HCT116 (cell line): Measurements from ENCODE around the gene MEIOB. TPM values are rescaled to one million over a fixed set of nuclear protein-coding genes. Genes with fewer than 3 reads are reported as not detected.

ENCODE experiments used
- ATAC-seq: fragments of 200-7000 bp; cut with Tn5 transposase; 2 replicates; pipeline ENCODE4 v1.9.1; 2020; ENCODE audit warnings: mild to moderate bottlenecking, moderate library complexity
- BruUV-seq: library from RNA; stranded (reverse); fragments of 400-500 nt; replicated peaks from 2 replicates; lab custom pipeline; 2021; lab: Mats Ljungman, UMichigan
- CTCF ChIA-PET: fragments of 300-600 bp; sonication (Branson Sonifier 250); formaldehyde crosslinking; loops from one replicate; lab custom pipeline; 2021; ENCODE audit warnings: antibody characterized with exemption; lab: Charles Lee
- POLR2A ChIA-PET: fragments of 300-600, 350-600 bp; sonication (Branson Sonifier 250); formaldehyde crosslinking; loops from one replicate; lab custom pipeline; 2021; ENCODE audit warnings: antibody characterized with exemption; lab: Charles Lee
- RAD21 ChIA-PET, 2 experiments: fragments of 300-600 bp; sonication (Branson Sonifier 250); formaldehyde crosslinking; loops; one replicate each; lab custom pipeline; 2023; ENCODE audit warnings: low total read pairs in 2 of 2; ENCODE audit not compliant: uncharacterized antibody in 2 of 2, unreplicated experiment in 2 of 2, low non-redundant PET in 1 of 2; lab: Charles Lee
- DNase-seq: peaks from one replicate; pipeline ENCODE4 v3.0.0-alpha.2; 2010; ENCODE audit warnings: low read depth, low spot score
- H2AFZ ChIP-seq: fragments of 200-600 bp; shearing (Covaris generic), sonication (generic); 2 replicates; pipeline ENCODE4 v1.6.1; 2017; ENCODE audit warnings: low read depth, mixed run types, mixed read lengths, antibody characterized with exemption, low read length; ENCODE audit not compliant: poor library complexity, severe bottlenecking
- H3K27ac ChIP-seq: 2 replicates; pipeline ENCODE4 v1.5.1; 2012; ENCODE audit warnings: low read depth, low read length
- H3K27me3 ChIP-seq: fragments of 200-600 bp; sonication (generic); 2 replicates; pipeline ENCODE4 v1.6.1; 2016; ENCODE audit warnings: mixed run types, low read length, mixed read lengths; ENCODE audit not compliant: insufficient read depth
- H3K36me3 ChIP-seq, 2 experiments: fragments of 200-500 bp in 1 of 2; fragments of 200-600 bp in 1 of 2; sonication (Bioruptor generic) in 1 of 2; sonication (generic) in 1 of 2; 2 replicates each; pipeline versions ENCODE4 v1.5.1 to v1.6.1; 2014 to 2016; ENCODE audit warnings: low read length in 2 of 2, inconsistent platforms in 1 of 2, mixed read lengths in 1 of 2, mixed run types in 1 of 2; ENCODE audit not compliant: insufficient read depth in 2 of 2, control insufficient read depth in 1 of 2
- H3K4me1 ChIP-seq, 2 experiments: fragments of 200-600 bp in 1 of 2; sonication (generic) in 1 of 2; 2 replicates each; pipeline versions ENCODE4 v1.5.1 to v1.6.1; 2012 to 2017; ENCODE audit warnings: low read length in 2 of 2, inconsistent platforms in 1 of 2, mild to moderate bottlenecking in 1 of 2, mixed read lengths in 1 of 2, mixed run types in 1 of 2, moderate library complexity in 1 of 2; ENCODE audit not compliant: insufficient read depth in 2 of 2, control insufficient read depth in 1 of 2
- H3K4me2 ChIP-seq: fragments of 200-600 bp; sonication (generic); 2 replicates; pipeline ENCODE4 v1.6.1; 2017; ENCODE audit warnings: mixed run types, low read length, mixed read lengths
- H3K4me3 ChIP-seq, 2 experiments: fragments of 200-600 bp in 1 of 2; sonication (generic) in 1 of 2; replicated peaks in 1 of 2; 2 replicates each; pipeline ENCODE4 v1.5.1; 2011 to 2016; ENCODE audit warnings: low read length in 2 of 2, control low read depth in 1 of 2, low read depth in 1 of 2, mild to moderate bottlenecking in 1 of 2, mixed read lengths in 1 of 2, mixed run types in 1 of 2
- H3K79me2 ChIP-seq: fragments of 200-600 bp; sonication (generic); 2 replicates; pipeline ENCODE4 v1.6.1; 2017; ENCODE audit warnings: mild to moderate bottlenecking, mixed run types, low read length, moderate library complexity, mixed read lengths; ENCODE audit not compliant: insufficient read depth
- H3K9ac ChIP-seq: fragments of 200-600 bp; sonication (generic); 2 replicates; pipeline ENCODE4 v1.6.1; 2016; ENCODE audit warnings: low read length, mixed read lengths
- H3K9me2 ChIP-seq: fragments of 200-600 bp; sonication (generic), shearing (Covaris generic); 2 replicates; pipeline ENCODE4 v1.6.1; 2017; ENCODE audit warnings: mixed run types, mild to moderate bottlenecking, moderate library complexity; ENCODE audit not compliant: insufficient read depth
- H3K9me3 ChIP-seq, 2 experiments: fragments of 200-500 bp in 1 of 2; fragments of 200-600 bp in 1 of 2; sonication (Bioruptor generic) in 1 of 2; sonication (generic) in 1 of 2; 2 replicates each; pipeline ENCODE4 v1.6.1; 2014 to 2017; ENCODE audit warnings: low read length in 2 of 2, mixed read lengths in 2 of 2, inconsistent platforms in 1 of 2, low read depth in 1 of 2, mild to moderate bottlenecking in 1 of 2, mixed run types in 1 of 2, moderate library complexity in 1 of 2; ENCODE audit not compliant: control insufficient read depth in 1 of 2, insufficient read depth in 1 of 2
- H4K20me1 ChIP-seq: fragments of 200-600 bp; sonication (generic), shearing (Covaris generic); 2 replicates; pipeline ENCODE4 v1.6.1; 2017; ENCODE audit warnings: mixed run types, mild to moderate bottlenecking, moderate library complexity; ENCODE audit not compliant: insufficient read depth
- ATF3 ChIP-seq: IDR thresholded peaks from 2 replicates; pipeline ENCODE4 v1.6.1; 2012
- CBX3 ChIP-seq: IDR thresholded peaks from 2 replicates; pipeline ENCODE4 v1.6.1; 2012; ENCODE audit warnings: low read depth
- EGR1 ChIP-seq: IDR thresholded peaks from 2 replicates; pipeline ENCODE4 v1.6.1; 2012; ENCODE audit warnings: low read depth
- ELF1 ChIP-seq: IDR thresholded peaks from 2 replicates; pipeline ENCODE4 v1.6.1; 2012; ENCODE audit warnings: low read depth, borderline replicate concordance
- EZH2 ChIP-seq: fragments of 200-600 bp; sonication (generic); IDR thresholded peaks from 2 replicates; pipeline ENCODE4 v1.6.1; 2017; ENCODE audit warnings: antibody characterized with exemption, mixed run types
- EZH2phosphoT487 ChIP-seq: fragments of 200-600 bp; IDR thresholded peaks from 2 replicates; pipeline ENCODE4 v1.6.1; 2018; ENCODE audit warnings: antibody characterized with exemption, borderline replicate concordance
- FOSL1 ChIP-seq: IDR thresholded peaks from 2 replicates; pipeline ENCODE4 v1.6.1; 2012; ENCODE audit warnings: low read depth
- JUND ChIP-seq: IDR thresholded peaks from 2 replicates; pipeline ENCODE4 v1.6.1; 2012
- MAX ChIP-seq: IDR thresholded peaks from 2 replicates; pipeline ENCODE4 v1.6.1; 2012
- POLR2A ChIP-seq: IDR thresholded peaks from 2 replicates; pipeline ENCODE4 v1.7.0; 2011; ENCODE audit warnings: borderline replicate concordance; ENCODE audit not compliant: insufficient read depth, insufficient read length; ENCODE audit errors: extremely low read depth
- RAD21 ChIP-seq: IDR thresholded peaks from 2 replicates; pipeline ENCODE4 v1.6.1; 2012; ENCODE audit warnings: low read depth, mild to moderate bottlenecking
- REST ChIP-seq: IDR thresholded peaks from 2 replicates; pipeline ENCODE4 v1.6.1; 2012; ENCODE audit warnings: low read depth
- SIN3A ChIP-seq: IDR thresholded peaks from 2 replicates; pipeline ENCODE4 v1.6.1; 2012; ENCODE audit warnings: low read depth
- SP1 ChIP-seq: IDR thresholded peaks from 2 replicates; pipeline ENCODE4 v1.6.1; 2012; ENCODE audit warnings: low read depth
- SRF ChIP-seq: IDR thresholded peaks from 2 replicates; pipeline ENCODE4 v1.6.1; 2012; ENCODE audit warnings: low read depth
- TCF7L2 ChIP-seq: IDR thresholded peaks from 2 replicates; pipeline ENCODE4 v1.7.0; 2011; ENCODE audit warnings: borderline replicate concordance, inconsistent platforms; ENCODE audit not compliant: insufficient read depth, insufficient read length; ENCODE audit errors: extremely low read depth
- YY1 ChIP-seq: IDR thresholded peaks from 2 replicates; pipeline ENCODE4 v1.6.1; 2011; ENCODE audit warnings: low read length, low read depth, moderate library complexity, mild to moderate bottlenecking; ENCODE audit not compliant: insufficient replicate concordance; ENCODE audit errors: extremely low read depth
- ZFX ChIP-seq: fragments of 450-650 bp; IDR thresholded peaks from 2 replicates; pipeline ENCODE4 v1.6.1; 2017
- ZNF274 ChIP-seq: fragments of 200-500 bp; sonication (Bioruptor generic); IDR thresholded peaks from 2 replicates; pipeline ENCODE4 v1.6.1; 2014; ENCODE audit warnings: mild to moderate bottlenecking, low read depth, low read length, inconsistent platforms
- intact Hi-C: fragments of 100-400 bp; cut with micrococcal nuclease; formaldehyde crosslinking; loops from 2 replicates; pipeline ENCODE4 v1.10.0; 2022
- total RNA-seq: library from RNA; stranded (reverse); gene quantifications from one replicate; pipeline ENCODE4 v1.2.1, GENCODE V29; 2021; ENCODE audit not compliant: unreplicated experiment

Gene MEIOB
- total RNA-seq, 1 experiment from 2014 or later: 0.59 TPM

- Histone ChIP-seq H3K36me3 (no peaks in the 10 kb centered on the region; a peak in 1 of 4 replicates), H3K9me2 (no peaks in the 10 kb centered on the region), H3K27me3 (no peaks in the 10 kb centered on the region), H3K9me3 (no peaks in the 10 kb centered on the region), H2AFZ (no peak overlapping the region), H4K20me1 (no peaks in the 10 kb centered on the region), H3K4me3 (no peak overlapping the region), H3K79me2 (peaks cover 4% of the 10 kb centered on the region; the same call in 1 of the 2 replicates), H3K9ac (no peak overlapping the region), H3K4me2 (no peak overlapping the region), H3K4me1 (no peaks in the 10 kb centered on the region), H3K27ac (no peak overlapping the region)
- ChIA-PET RAD21 (no interaction called here), CTCF (no interaction called here), POLR2A (no interaction called here)
- ATAC-seq (no peak), DNase-seq (no peak)
- TF ChIP-seq EGR1 (no peak), ELF1 (no peak), ZFX (no peak), ZNF274 (no peak), MAX (no peak), RAD21 (no peak), CBX3 (no peak), TCF7L2 (no peak), SIN3A (no peak), ATF3 (no peak), EZH2 (no peak), FOSL1 (no peak), REST (no peak), POLR2A (no peak), EZH2phosphoT487 (no peak), YY1 (no peak), JUND (no peak), SRF (no peak), SP1 (no peak)
- BruUV-seq: no TSS peak
- intact Hi-C loops: no loop called here
Observed at GRCh38 chr16:1791943-1792812, 79.8 kb downstream of the MEIOB start.
